DMS79 treated with DMSO at 0.1 percent for 48 hours (cell line): ENCODE data around the gene P2RX4.
"Not testable (repeated sequence)": the region's sequence is repeated elsewhere in the genome, so short reads cannot be mapped to it uniquely, and the experiment has no call there.

ENCODE experiments used
- DNase-seq: peaks from one replicate; lab custom pipeline; 2025; lab: John Stamatoyannopoulos, UW

The P2RX4 gene

DNA sequence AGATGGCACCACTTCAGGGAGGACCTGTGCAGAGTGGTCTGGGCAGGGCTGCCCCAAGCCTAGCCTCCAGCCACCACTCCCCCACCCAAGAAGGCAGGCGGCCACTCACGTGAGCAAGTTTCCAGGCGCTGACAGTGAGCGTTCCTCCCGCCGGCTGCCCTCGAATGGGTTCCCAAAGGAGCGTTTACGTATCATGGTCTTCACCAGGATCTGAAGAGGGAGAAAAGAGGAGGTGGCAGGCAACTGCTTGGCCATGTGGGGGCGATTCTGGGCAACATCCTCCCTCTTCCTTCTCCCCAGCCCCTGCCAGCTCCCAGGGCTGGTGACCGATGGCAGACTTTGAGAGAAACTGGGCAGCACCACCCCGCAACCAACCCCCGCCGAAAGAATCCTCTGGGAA, 35.1 kb downstream of the P2RX4 start:
- no peak for DNase-seq

GRCh38 chr12:121245951-121246350, 36.0 kb downstream of the P2RX4 start:
- no peak for DNase-seq

DNA sequence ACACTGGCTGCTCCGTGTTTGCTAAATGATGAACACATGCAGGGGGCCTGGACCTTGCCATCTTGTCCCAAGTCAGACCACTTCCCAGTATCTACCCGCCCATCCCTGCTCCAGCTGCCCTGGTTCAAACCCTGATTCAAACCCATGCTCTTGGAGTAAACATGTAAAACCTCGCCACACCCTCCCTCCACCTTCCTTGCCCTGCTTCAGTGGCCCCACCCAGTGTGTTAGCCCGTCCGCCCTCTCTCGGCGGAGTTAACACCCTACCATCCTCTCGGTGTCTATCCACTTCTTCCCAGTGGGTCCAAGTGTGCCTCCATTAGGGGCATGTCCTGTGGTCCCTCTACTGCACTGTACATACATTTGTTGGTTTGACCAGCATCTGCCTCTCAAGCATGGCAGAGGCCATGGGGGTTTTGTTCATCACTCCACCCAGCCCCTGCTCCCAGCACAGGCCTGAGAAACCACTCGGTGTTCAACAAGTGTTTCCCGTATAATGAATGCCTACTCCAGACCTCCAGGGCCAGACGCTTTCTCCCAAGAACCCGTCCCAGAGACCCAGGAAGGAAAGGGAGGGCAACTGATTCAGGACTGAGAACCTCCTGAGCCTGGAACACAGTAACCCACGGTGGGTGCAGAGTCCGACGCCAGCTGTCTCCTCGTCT, 37.1 kb downstream of the P2RX4 start:
- DNase-seq = no peak

DNA sequence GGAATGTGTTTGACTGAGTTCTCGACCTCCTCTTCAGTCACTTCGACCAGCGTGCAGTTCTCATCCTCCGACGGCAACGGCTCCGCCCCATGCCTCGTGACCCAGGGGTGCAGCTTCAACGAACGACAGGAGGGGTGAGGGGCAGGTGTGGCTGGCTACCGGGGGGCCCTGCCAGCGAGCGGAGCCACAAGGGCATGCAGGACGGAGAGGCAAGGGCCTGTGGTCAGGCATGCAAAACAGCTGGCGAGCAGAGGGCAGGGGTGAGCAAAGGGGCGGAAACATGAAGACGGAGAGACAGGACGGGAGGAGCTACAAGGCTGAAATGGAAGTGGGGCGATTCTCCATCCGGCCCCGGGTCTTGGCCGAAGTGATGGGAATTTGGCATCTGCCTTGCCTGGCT, 38.7 kb downstream of the P2RX4 start:
- DNase-seq = no peak

DNA sequence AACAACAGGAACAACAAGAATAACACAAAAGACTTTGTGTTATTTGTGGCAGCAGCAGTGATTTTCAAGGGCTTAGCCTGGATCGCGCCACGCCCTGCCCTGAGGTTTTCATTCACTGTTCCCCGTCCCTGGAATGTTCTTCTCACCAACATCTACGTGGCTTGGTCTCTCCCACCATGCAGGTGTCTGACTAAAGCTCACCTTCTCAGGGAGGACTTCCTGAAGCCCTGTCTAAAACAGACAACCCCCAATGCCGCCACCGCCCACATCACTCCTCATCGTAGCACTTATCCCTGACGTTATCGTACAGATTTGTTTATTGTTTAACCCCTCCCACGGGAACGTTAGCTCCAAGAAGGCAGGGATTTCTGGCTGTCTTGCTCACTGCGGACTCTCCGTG, 40.4 kb downstream of the P2RX4 start:
- DNase-seq = no peak

GRCh38 chr12:121251838-121252237, 41.9 kb downstream of the P2RX4 start:
- no peak for DNase-seq

GRCh38 chr12:121252712-121253345, 42.9 kb downstream of the P2RX4 start:
- DNase-seq = no peak

DNA sequence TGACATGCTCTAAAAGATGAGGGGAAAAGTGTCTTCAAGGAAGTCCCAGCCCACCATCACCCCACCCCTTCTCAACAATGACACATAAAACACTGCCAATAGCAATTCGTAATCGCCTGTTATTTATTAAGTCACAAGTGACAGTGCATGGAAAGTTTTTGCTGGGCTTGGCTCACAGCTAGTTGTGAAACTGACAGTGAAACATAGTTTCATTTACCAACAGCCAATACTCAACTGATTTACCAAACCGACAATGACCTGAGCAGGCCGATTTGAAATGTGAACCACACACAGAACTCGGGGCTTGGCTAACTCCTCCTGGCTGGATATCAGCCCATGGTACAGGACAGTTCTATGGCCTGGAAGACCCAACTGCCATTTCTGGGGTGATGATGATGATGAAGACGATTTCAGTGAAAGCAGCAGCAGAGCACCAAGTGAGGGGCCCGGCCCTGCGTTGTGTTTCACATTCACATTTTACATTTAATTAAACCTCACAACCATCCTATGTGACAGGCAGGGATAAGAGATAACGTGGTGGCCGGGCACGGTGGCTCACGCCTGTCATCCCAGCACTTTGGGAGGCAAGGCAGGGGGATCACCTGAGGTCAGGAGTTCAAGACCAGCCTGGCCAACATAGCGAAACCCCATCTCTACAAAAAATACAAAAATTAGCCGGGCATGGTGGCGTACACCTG, 43.9 kb downstream of the P2RX4 start:
- DNase-seq = no peak

GRCh38 chr12:121255433-121255832, 45.5 kb downstream of the P2RX4 start:
- no peak for DNase-seq

GRCh38 chr12:121257704-121258449, 47.9 kb downstream of the P2RX4 start:
- DNase-seq = not testable (repeated sequence)

DNA sequence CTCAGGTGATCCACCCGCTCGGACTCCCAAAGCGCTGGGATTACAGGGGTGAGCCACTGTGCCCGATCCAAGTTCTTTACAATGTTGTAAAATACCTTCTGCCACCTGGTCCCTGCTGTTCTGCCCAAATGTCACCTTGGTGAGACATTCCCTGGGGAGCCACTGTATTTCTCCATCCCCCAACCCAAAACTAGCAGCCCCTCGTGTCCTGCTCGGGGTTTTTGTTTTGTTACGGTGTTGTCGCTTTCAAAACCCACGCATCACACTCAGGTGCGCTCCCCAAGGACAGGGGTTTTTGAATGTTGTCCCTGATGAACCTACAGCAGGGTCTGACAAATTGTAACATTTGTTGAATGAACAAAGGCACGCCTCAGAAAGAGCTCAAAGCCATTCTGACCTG, 49.1 kb downstream of the P2RX4 start:
- DNase-seq = no peak

GRCh38 chr12:121260091-121260490, 50.2 kb downstream of the P2RX4 start:
- DNase-seq = no peak

GRCh38 chr12:121261398-121261797, 51.5 kb downstream of the P2RX4 start:
- DNase-seq = no peak

DNA sequence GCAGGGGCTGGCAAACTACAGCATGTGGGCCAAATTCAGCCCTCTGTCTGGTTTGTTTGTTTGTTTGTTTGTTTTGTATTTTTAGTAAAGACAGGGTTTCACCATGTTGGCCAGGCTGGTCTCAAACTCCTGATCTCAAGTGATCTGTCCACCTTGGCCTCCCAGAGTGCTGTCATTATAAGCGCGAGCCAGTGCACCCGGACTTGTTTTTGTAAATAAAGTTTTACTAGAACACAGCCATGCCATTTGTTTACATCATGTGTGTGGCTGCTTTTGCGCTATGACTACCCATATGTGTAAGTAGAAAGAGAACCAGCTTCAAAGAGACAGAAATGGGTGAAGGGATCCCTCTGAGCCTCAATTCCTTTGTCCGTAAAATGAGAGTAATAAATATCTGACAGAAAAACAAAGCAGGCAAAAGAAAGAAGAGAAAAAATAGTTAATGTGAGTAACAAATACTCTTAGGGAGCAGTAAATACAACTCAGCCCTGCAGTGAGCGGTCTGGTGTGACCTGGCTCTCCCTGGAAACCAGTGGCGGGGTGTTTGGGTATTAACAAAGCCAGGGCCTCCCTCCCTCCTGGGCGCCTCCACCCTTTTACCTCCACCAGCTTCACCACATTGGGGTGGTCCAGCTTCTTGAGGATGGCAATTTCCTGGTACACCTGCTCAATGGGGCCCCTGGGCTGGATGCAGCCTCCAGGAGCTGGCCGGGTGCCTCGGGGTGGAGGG, 53.4 kb downstream of the P2RX4 start:
- no peak for DNase-seq

- DNase-seq = no peak
Measured at GRCh38 chr12:121264135-121264534, 54.2 kb downstream of the P2RX4 start.

DNA sequence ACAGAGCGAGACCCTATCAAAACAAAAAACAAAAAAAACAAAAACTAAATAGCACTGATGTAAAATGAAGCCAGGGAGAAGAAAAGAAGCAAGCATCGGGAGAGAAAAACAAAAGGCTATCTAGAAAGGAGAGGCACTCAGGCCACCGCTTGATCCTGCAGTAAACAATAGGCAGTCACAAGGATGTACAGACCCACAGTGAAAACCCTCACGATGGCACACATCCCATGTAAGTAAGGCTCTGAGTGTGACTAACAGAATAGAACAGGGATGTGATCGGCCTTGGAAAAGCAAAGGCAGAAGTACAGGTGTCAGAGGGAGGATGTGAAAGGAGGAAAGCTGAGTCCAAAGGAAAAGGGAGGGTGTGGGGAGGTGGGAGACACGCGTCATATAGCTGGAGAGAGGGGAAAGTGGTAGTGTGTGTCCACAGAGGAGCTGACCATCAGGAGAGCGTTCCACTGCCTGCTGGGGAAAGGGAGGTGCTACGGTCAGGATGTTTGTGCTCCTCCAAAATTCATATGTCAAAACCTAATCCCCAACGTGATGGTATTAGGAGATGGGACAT, 55.1 kb downstream of the P2RX4 start:
- no peak for DNase-seq

GRCh38 chr12:121267822-121268221, 57.9 kb downstream of the P2RX4 start:
- no peak for DNase-seq

DNA sequence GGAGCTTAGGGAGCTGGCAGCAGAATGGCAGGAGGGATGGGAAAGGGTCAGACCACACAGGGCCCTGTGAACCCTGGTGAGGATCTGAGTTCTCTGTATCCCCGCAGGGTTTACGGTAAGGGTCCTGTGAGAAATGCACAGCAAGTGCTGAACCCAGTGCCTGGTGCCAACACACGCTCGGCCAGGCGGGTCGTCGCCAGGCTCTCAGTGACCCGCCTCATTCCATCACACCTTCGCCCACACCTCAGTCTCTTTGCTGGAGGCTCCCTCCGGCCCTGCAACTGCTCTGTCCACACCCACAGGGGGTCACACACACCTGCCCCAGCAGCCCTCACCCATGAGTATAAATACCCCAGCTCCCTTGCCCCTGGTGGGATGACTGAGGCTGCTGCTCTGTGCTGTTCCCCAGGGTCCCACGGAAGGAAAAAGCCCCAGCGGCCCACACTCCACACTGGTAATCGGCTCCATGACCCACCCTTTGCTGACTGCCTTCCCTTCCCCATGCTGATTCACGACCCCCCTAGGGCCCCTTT, 63.5 kb downstream of the P2RX4 start:
- DNase-seq = no peak

DNA sequence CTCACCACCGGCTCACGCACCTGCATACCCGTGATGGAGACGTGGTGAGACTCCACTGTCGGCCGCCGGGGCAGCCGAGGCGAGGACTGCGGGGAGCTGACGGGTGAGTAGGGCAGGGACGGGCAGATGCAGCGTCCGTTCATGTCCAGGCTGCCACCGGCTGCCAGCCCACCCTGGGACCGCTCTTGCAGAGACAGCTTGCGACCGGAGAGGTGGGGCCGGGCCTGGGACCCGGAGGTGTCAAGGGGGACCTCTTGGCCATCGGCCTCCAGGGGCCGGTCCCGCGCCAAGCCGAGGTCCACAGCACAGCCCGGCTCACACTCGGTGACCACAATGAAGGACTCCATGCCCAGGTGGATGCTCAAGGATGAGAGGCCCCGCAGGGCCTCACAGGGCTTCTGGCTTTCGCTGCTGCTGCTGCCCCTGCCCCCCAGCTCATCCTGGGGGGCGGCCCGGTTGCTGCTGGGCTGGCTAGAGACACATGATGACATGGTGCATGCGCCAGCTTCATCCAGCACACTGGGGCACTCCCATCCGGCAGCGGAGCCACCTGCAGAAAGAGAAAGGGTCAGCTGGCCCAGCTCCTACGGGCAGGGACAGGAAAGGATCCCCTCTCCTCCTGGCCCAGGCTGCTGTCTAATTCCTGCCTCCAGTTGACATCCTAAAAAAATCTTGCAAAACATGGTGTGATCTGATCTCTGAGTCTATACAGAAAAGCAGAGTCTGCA, 64.3 kb downstream of the P2RX4 start:
- no peak for DNase-seq

- DNase-seq = no peak
Measured at GRCh38 chr12:121277374-121277759, 67.4 kb downstream of the P2RX4 start.
